SHP77 treated with DMSO at 0.1 percent for 48 hours (cell line): Measurements from ENCODE around the gene STARD7.
"Not testable (repeated sequence)": the region's sequence is repeated elsewhere in the genome, so short reads cannot be mapped to it uniquely, and the experiment has no call there.

Experiments used
- DNase-seq: peaks from one replicate; lab custom pipeline; 2025; lab: John Stamatoyannopoulos, UW

The STARD7 gene

GRCh38 chr2:96163415-96163767 is 45.2 kb downstream of the STARD7 start:
- DNase-seq: no peak

DNA sequence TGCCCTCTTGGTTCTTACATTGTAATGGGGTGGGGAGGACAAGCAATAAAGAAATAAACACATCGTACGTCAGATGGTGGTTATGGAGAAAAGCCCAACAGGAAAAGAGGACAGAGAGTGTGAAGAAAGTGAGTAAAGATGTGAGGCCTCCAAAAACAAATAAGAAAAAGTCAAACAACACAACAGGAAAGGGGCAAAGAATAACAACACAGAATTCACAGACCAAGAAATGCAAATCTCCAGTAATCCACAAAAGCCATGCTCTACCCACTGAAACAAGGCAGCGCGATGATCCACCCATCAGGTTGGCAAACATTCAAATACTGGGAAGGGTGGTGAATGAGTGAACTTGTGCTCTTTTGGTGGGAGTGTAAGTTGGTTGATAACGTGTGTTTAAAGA is 46.7 kb downstream of the STARD7 start:
- no peak for DNase-seq

DNA sequence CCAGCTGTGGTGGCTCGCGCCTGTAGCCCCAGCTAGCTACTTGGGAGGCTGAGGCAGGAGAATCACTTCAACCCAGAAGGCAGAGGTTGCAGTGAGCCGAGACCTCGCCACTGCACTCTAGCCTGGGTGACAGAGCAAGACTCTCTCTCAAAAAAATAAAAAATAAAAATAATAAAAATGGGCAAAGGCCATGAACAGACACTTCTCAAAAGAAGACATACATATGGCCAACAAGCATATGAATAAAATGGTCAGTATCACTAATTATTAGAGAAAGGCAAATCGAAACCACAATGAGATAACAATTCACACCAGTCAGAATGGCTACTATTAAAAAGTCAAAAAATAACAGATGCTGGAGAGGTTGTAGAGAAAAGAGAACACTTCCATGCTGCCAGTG is 48.3 kb downstream of the STARD7 start:
- DNase-seq: not testable (repeated sequence)

GRCh38 chr2:96159084-96159830 is 49.4 kb downstream of the STARD7 start:
- DNase-seq: no peak

DNA sequence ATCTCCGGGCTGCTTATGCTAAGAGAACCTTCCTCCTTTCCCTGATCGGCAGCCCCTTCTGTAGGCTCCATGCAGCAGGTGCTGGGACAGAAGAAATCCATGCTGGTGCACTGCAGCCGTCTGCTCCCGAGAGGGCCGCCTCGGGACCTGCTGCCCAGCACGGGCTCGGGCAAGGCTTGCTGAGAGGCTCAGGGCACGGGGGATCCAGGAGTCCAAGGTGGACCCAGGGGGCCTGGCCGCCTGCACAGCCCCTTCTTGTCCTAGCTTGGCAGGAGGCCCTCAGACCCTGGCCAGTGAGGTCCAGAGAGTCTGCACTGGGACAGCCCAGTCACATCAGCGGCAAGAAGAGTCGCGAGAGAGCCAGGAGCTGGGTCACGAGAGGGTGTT is 50.1 kb downstream of the STARD7 start:
- DNase-seq: no peak

GRCh38 chr2:96157649-96158553 is 50.7 kb downstream of the STARD7 start:
- no peak for DNase-seq

DNA sequence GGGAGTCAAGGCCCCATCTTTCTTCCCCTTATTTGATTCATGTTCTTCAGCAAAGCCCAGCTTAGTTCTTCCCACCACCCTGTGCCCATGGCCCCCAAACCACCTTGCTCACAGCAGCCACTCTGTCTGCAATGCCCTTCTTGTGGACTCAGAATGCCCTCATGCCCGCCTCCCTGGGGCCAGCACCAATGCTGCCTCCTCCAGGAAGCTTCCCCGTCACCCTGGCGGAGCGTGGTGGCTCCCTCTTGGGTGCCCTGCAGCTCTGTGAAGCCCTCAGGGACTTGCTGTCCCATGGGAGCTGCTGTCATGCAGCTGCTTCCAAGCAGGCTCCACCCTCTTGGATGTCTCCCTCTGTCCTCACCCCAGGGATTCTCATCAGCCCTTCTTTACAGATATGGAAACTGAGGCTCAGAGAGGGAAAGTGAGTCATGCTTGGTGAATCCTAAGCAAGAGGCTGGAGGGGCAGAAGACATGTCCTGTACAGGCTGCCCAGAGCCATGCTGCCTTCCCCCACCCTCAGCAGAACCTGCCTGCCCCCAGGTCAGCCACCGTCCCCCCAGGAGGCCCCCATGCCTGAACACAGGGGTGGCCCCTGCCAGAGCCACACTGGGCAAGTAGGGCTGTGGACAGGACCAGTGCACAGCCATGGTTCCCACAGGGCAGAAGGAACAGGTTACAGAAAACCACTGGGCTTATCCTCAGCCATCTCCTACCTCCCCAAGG is 51.5 kb downstream of the STARD7 start:
- DNase-seq: no peak

GRCh38 chr2:96156011-96156820 is 52.4 kb downstream of the STARD7 start:
- DNase-seq: no peak

- no peak for DNase-seq
These were observed 53.9 kb downstream of the STARD7 start for GRCh38 chr2:96154506-96155380.

- no peak for DNase-seq
These were observed 54.6 kb downstream of the STARD7 start for GRCh38 chr2:96153991-96154431.

DNA sequence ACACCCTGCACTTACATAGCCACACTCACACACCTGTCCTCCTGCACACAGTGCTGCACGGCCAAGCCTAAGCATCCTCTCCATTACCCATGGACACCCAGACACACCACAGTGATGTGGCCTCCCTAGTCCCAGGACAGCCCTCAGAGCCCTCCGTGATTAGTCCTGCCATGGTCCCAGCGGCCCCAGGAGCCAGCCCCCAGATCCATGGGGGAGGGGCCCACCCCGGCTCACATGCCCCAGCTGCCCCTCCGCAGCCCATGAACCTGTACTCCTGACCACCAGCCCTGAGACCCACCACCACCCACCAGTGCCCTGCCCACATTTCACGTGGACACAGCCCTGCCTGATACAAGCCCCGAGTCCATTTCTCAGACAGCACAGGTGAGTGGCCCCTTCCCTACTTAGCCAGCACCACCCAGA is 55.3 kb downstream of the STARD7 start:
- no peak for DNase-seq

DNA sequence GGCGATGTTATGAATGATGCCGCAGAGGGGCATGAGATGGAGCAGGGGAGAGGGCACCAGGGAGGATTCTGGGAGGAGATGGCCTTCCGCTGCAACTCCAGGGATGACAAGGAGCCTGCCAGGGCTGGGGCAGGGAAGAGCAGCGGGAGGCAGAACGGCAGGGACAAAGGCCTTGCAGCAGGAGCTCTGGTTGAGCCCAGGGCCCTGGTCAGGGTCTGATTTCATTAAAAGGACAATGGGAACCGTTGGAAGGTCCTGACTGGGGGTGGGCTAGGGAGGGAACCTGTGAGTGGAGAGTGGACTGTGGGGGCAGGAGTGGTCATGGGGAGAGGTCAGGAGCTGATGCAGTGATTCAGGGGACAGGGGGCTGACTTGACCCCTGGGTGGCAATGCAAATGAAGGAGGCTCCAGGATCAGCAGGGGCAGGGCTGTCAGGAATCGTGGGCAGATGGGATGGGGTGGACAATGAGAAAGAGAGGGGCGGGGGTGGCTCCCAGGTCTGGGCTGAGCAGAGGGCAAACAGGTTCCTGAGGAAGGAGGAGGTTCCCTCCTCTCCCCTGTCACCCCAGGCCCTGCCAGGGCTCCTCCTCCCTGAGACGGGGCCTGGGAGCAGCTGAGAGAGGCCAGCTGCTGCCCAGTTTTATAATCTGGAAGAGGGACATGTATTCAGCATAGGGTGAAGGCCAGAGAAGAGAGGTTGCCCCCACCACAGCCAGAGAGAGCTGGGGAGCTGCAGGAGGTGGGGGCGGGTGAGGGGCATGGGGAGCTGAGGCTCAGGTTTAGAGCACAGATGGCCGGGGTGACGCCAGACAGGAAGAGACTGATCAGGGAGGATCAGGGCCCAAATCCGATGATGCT is 56.1 kb downstream of the STARD7 start:
- DNase-seq: no peak

GRCh38 chr2:96151595-96152303 is 56.9 kb downstream of the STARD7 start:
- no peak for DNase-seq

- no peak for DNase-seq
These were observed 57.6 kb downstream of the STARD7 start for GRCh38 chr2:96150791-96151594.

DNA sequence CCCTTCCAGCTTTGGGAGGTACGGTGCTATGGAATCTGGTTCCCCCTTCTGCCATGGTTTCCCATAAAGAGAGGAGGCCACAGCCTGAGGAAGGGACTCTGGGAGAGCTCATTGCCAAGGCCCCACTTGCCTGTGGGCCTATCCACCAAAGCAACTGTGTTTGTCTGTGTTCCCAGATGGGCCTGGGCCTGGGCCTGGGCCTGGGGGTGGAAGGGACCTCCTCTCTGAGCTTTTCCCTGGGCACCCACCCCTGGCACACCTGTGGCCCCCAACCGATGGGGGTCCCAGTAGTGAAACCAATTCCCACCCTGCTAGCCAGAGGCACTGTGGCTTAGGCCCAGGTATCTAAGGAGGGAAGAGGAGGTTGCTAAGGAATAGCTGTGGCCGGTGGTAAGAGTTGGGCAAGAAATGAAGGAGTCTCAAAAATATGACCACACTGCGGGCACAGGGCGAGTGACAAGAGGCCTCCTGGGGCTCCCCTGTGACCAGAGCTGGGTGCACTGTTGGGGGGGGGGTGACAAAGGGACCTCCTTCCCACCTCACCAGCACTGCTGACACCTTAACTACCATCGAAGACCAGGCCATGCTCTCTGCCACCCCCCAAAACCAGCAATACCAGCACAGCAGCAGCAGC is 58.5 kb downstream of the STARD7 start:
- DNase-seq: no peak

DNA sequence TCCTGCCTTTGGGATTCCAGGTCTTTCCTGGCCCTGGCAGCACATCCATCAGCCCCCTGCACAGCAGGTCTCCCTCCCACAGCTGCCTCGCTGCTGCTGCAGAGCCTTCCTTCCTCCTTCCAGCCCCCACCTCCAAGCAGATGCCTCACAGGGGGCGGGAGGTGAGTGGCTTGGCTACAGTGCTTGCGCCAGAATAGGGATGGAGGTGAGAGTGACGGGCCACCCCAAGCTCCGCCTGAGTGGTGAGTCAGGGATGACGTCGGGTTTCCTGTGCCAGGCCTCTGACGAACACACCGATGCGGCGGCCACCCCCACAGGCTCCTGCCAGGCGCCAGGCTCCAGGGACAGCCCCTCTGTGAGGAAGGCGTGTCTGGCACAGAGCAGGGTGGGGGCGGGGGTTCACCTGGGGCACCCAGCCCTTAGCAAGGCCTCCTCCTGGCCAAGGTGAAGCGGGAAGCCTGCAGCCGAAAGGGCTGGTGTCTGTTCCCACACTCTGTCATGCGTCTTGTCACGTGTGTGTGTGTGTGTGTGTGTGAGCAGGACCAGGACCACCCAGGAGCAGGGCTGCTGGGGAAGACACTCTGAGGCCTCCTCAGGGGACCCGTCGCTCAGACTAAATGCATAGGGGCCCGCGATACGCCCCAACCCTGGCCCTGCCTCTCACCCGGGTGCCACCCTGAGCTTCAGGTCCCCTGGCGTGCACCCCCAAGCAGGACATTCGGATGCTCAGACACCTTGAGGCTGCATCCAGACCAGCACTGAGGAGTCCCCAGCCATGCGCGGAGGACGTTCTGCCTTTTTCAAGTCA is 60.0 kb downstream of the STARD7 start:
- peak; percentile 69 for DNase-seq
